Measurements from ENCODE around the gene FBXW12.

The FBXW12 gene

GRCh38 chr3:48361928-48362327 lies 10.1 kb upstream of the FBXW12 start:
- Histone ChIP-seq H4K20me1 (ENCODE audit: insufficient read depth, low read length) (no peaks in the 10 kb centered on the region), H3K79me2 (ENCODE audit: low read length) (no peaks in the 10 kb centered on the region), H3K9me3 (ENCODE audit: insufficient read depth, low read length) (peaks cover 11% of the 10 kb centered on the region), H3K4me2 (ENCODE audit: low read length) (no peak overlapping the region), H2AFZ (ENCODE audit: low read depth, low read length) (no peak overlapping the region), H3K4me3 (ENCODE audit: low read length) (no peak overlapping the region), H3K4me1 (ENCODE audit: low read length) (no peaks in the 10 kb centered on the region), H3K27me3 (ENCODE audit: low read depth, low read length) (0 out of 2 replicates have a peak, but pooled peaks cover 5% of the 10 kb centered on the region), H3K36me3 (replicated peaks; ENCODE audit: low read depth, low read length) (no peaks in the 10 kb centered on the region), H3K9ac (ENCODE audit: low read length) (no peak overlapping the region), H3K27ac (ENCODE audit: low read length) (no peak overlapping the region)
- TF ChIP-seq EZH2phosphoT487 (IDR thresholded peaks at IDR 0.05; ENCODE audit: low read depth) (no peak), CTCF (IDR thresholded peaks at IDR 0.05; ENCODE audit: low read depth, low read length) (no peak)

- Histone ChIP-seq H3K9ac (ENCODE audit: low read length) (no peak overlapping the region), H3K4me3 (ENCODE audit: low read length) (no peak overlapping the region), H4K20me1 (ENCODE audit: insufficient read depth, low read length) (no peaks in the 10 kb centered on the region), H3K27me3 (ENCODE audit: low read depth, low read length) (no peaks in the 10 kb centered on the region), H3K9me3 (ENCODE audit: insufficient read depth, low read length) (peaks cover 11% of the 10 kb centered on the region; the same call in 1 of the 2 replicates), H3K27ac (ENCODE audit: low read length) (no peak overlapping the region), H3K36me3 (replicated peaks; ENCODE audit: low read depth, low read length) (no peaks in the 10 kb centered on the region), H2AFZ (ENCODE audit: low read depth, low read length) (no peak overlapping the region), H3K4me1 (ENCODE audit: low read length) (no peaks in the 10 kb centered on the region), H3K4me2 (ENCODE audit: low read length) (no peak overlapping the region), H3K79me2 (ENCODE audit: low read length) (no peaks in the 10 kb centered on the region)
- no peak for TF ChIP-seq CTCF (IDR thresholded peaks at IDR 0.05; ENCODE audit: low read depth, low read length)
- no peak for TF ChIP-seq EZH2phosphoT487 (IDR thresholded peaks at IDR 0.05; ENCODE audit: low read depth)
Observed at GRCh38 chr3:48364840-48365239, 7.2 kb upstream of the FBXW12 start.

GRCh38 chr3:48367201-48367600 lies 4.8 kb upstream of the FBXW12 start:
- Histone ChIP-seq H3K27ac (ENCODE audit: low read length) (no peak overlapping the region), H3K79me2 (ENCODE audit: low read length) (no peaks in the 10 kb centered on the region), H3K36me3 (replicated peaks; ENCODE audit: low read depth, low read length) (no peaks in the 10 kb centered on the region), H3K9me3 (ENCODE audit: insufficient read depth, low read length) (peaks cover under 1% of the 10 kb centered on the region; the same call in 1 of the 2 replicates), H3K4me1 (ENCODE audit: low read length) (no peaks in the 10 kb centered on the region), H2AFZ (ENCODE audit: low read depth, low read length) (no peak overlapping the region), H3K9ac (ENCODE audit: low read length) (no peak overlapping the region), H4K20me1 (ENCODE audit: insufficient read depth, low read length) (no peaks in the 10 kb centered on the region), H3K4me3 (ENCODE audit: low read length) (no peak overlapping the region), H3K4me2 (ENCODE audit: low read length) (no peak overlapping the region), H3K27me3 (ENCODE audit: low read depth, low read length) (no peaks in the 10 kb centered on the region)
- no peak for TF ChIP-seq EZH2phosphoT487 (IDR thresholded peaks at IDR 0.05; ENCODE audit: low read depth)
- no peak for TF ChIP-seq CTCF (IDR thresholded peaks at IDR 0.05; ENCODE audit: low read depth, low read length)

GRCh38 chr3:48369693-48370332 lies 2.2 kb upstream of the FBXW12 start:
- no peak overlapping the region for H3K9ac ChIP-seq (ENCODE audit: low read length)
- TF ChIP-seq EZH2phosphoT487 (IDR thresholded peaks at IDR 0.05; ENCODE audit: low read depth), result no peak
- no peak for TF ChIP-seq CTCF (IDR thresholded peaks at IDR 0.05; ENCODE audit: low read depth, low read length)

More at GRCh38 chr3:48369693-48370332, 2.2 kb upstream of the FBXW12 start:
- Histone ChIP-seq H3K36me3 (replicated peaks; ENCODE audit: low read depth, low read length) (no peaks in the 10 kb centered on the region), H3K27me3 (ENCODE audit: low read depth, low read length) (no peaks in the 10 kb centered on the region), H3K4me1 (ENCODE audit: low read length) (no peaks in the 10 kb centered on the region), H3K79me2 (ENCODE audit: low read length) (no peaks in the 10 kb centered on the region), H3K4me2 (ENCODE audit: low read length) (no peak overlapping the region), H3K4me3 (ENCODE audit: low read length) (no peak overlapping the region), H3K9me3 (ENCODE audit: insufficient read depth, low read length) (no peaks in the 10 kb centered on the region), H4K20me1 (ENCODE audit: insufficient read depth, low read length) (no peaks in the 10 kb centered on the region), H2AFZ (ENCODE audit: low read depth, low read length) (no peak overlapping the region), H3K27ac (ENCODE audit: low read length) (no peak overlapping the region)

Data from OCI-LY3 (cell line).